K562 (cell line): ENCODE measurements around the gene CDC42EP1.

Experiments
- CHD4 ChIP-seq: fragments of 200-600 bp; sonication (generic); IDR thresholded peaks from 3 replicates; pipeline ENCODE4 v1.6.1; 2012; ENCODE audit warnings: low read depth, mild to moderate bottlenecking, mixed read lengths, low read length, inconsistent platforms; ENCODE audit not compliant: insufficient read depth, insufficient replicate concordance, poor library complexity, severe bottlenecking
- E2F4 ChIP-seq: sonication (generic); formaldehyde crosslinking; IDR thresholded peaks from 2 replicates; pipeline ENCODE4 v1.8.0; 2022; ENCODE audit warnings: mild to moderate bottlenecking, low read depth, missing genetic modification reagents
- KAT2B ChIP-seq: IDR thresholded peaks from one replicate; pipeline ENCODE4 v1.6.1; 2012; ENCODE audit warnings: low read depth, mild to moderate bottlenecking, control low read depth, inconsistent platforms, low read length, moderate library complexity
- KDM5B ChIP-seq: fragments of 200-600 bp; sonication (generic); IDR thresholded peaks from 2 replicates; pipeline ENCODE4 v1.6.1; 2012; ENCODE audit warnings: low read depth, mild to moderate bottlenecking, moderate library complexity, low read length, control low read depth, inconsistent platforms; ENCODE audit not compliant: insufficient replicate concordance
- MXI1 ChIP-seq: IDR thresholded peaks from 2 replicates; pipeline ENCODE4 v1.6.1; 2011; ENCODE audit warnings: low read depth, mild to moderate bottlenecking, improper control_type of control experiment, low read length
- MYC ChIP-seq, 2 experiments: fragments of 250-450 bp in 1 of 2; sonication (Bioruptor Pico) in 1 of 2; IDR thresholded peaks; 2 replicates each; pipeline versions ENCODE4 v1.5.1 to v1.6.1; 2012 to 2021; ENCODE audit warnings: low read depth in 2 of 2, borderline replicate concordance in 1 of 2, improper control_type of control experiment in 1 of 2, low read length in 1 of 2, mild to moderate bottlenecking in 1 of 2, moderate library complexity in 1 of 2
- ZFP36 ChIP-seq: fragments of 150-350 bp; IDR thresholded peaks from 2 replicates; pipeline ENCODE4 v1.6.1; 2018; ENCODE audit warnings: low read length, low read depth; ENCODE audit not compliant: partially characterized antibody

GRCh38 chr22:37522482-37522881, 37.8 kb upstream of the CDC42EP1 start:
- TF ChIP-seq KDM5B (no peak), MXI1 (no peak), MYC (IDR thresholded peaks at IDR 0.05; ENCODE audit: low read depth, low read length) (no peak), MYC (CRISPR knock-in tag; IDR thresholded peaks at IDR 0.05; ENCODE audit: borderline replicate concordance, low read depth) (no peak), CHD4 (no peak), E2F4 (CRISPR knock-in tag) (no peak), ZFP36 (no peak), KAT2B (no peak)
